Measurements from ENCODE around the gene HHATL.

DNA sequence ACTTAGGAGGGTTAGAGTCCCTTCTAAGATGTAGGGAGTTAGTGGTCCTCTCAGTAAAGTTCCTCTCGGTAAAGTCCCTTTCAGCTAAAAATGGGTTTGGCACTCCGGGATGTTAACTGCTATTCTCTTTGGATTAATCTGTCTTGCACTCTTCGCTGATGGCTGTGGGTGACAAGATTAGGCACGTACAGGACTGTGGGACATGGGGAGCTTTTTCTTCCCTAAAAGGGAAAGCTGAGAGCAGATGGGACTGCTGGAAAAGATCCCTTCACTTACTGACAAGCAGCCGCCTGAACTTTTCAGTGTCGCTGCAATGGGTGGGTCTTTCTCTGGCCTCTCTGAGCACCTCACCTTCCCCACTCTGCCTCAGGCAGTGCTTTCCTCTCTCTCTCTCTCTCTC lies 16.4 kb upstream of the HHATL start:
- TF ChIP-seq, protein P1, sequence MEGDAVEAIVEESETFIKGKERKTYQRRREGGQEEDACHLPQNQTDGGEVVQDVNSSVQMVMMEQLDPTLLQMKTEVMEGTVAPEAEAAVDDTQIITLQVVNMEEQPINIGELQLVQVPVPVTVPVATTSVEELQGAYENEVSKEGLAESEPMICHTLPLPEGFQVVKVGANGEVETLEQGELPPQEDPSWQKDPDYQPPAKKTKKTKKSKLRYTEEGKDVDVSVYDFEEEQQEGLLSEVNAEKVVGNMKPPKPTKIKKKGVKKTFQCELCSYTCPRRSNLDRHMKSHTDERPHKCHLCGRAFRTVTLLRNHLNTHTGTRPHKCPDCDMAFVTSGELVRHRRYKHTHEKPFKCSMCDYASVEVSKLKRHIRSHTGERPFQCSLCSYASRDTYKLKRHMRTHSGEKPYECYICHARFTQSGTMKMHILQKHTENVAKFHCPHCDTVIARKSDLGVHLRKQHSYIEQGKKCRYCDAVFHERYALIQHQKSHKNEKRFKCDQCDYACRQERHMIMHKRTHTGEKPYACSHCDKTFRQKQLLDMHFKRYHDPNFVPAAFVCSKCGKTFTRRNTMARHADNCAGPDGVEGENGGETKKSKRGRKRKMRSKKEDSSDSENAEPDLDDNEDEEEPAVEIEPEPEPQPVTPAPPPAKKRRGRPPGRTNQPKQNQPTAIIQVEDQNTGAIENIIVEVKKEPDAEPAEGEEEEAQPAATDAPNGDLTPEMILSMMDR (IDR thresholded peaks at IDR 0.05): no peak
- TF ChIP-seq POLR2A (IDR thresholded peaks at IDR 0.05): no peak

Data from ovary (tissue), 3 donors.